Activated naive CD4-positive, alpha-beta T cell treated with anti-CD3 and anti-CD28 coated beads, Interleukin-2, amount 50 U/mL, for 24 hours (primary cell): ENCODE results near the gene MTUS2.

Experiments used
- H3K27ac Mint-ChIP-seq: one replicate; pipeline ENCODE4 v1.8.0; 2021; ENCODE audit warnings: mild to moderate bottlenecking, mixed read lengths
- H3K27me3 Mint-ChIP-seq: one replicate; pipeline ENCODE4 v1.8.0; 2021; ENCODE audit warnings: mixed read lengths
- H3K36me3 Mint-ChIP-seq: one replicate; pipeline ENCODE4 v1.8.0; 2021; ENCODE audit warnings: mixed read lengths
- H3K4me1 Mint-ChIP-seq: one replicate; pipeline ENCODE4 v1.8.0; 2021; ENCODE audit warnings: mixed read lengths
- H3K4me3 Mint-ChIP-seq: one replicate; pipeline ENCODE4 v1.8.0; 2021; ENCODE audit warnings: mild to moderate bottlenecking, mixed read lengths
- H3K9me3 Mint-ChIP-seq: one replicate; pipeline ENCODE4 v1.8.0; 2021; ENCODE audit warnings: mixed read lengths

The MTUS2 gene

GRCh38 chr13:28837111-28837510 is 17.0 kb downstream of the MTUS2 start:
- no peak overlapping the region for H3K4me3 Mint-ChIP-seq
- H3K4me1 Mint-ChIP-seq: no peaks in the 10 kb centered on the region
- H3K9me3 Mint-ChIP-seq: no peaks in the 10 kb centered on the region
- no peaks in the 10 kb centered on the region for H3K36me3 Mint-ChIP-seq
- peaks cover 9% of the 10 kb centered on the region for H3K27me3 Mint-ChIP-seq
- H3K27ac Mint-ChIP-seq: no peak overlapping the region

- Mint-ChIP-seq H3K4me3 (no peak overlapping the region), H3K4me1 (no peaks in the 10 kb centered on the region), H3K27ac (no peak overlapping the region), H3K36me3 (no peaks in the 10 kb centered on the region), H3K27me3 (peaks cover 10% of the 10 kb centered on the region), H3K9me3 (no peaks in the 10 kb centered on the region)
These were observed 23.5 kb downstream of the MTUS2 start for GRCh38 chr13:28843639-28844038.

GRCh38 chr13:28849441-28849840 is 29.3 kb downstream of the MTUS2 start:
- Mint-ChIP-seq H3K4me1 (no peaks in the 10 kb centered on the region), H3K27ac (no peak overlapping the region), H3K36me3 (no peaks in the 10 kb centered on the region), H3K27me3 (peaks cover 7% of the 10 kb centered on the region), H3K4me3 (no peak overlapping the region), H3K9me3 (no peaks in the 10 kb centered on the region)

GRCh38 chr13:28850226-28850625 is 30.1 kb downstream of the MTUS2 start:
- Mint-ChIP-seq H3K9me3 (no peaks in the 10 kb centered on the region), H3K4me1 (no peaks in the 10 kb centered on the region), H3K27ac (no peak overlapping the region), H3K27me3 (peaks cover 6% of the 10 kb centered on the region), H3K36me3 (no peaks in the 10 kb centered on the region), H3K4me3 (no peak overlapping the region)

- Mint-ChIP-seq H3K4me1 (no peaks in the 10 kb centered on the region), H3K4me3 (no peak overlapping the region), H3K27me3 (peaks cover 7% of the 10 kb centered on the region), H3K27ac (no peak overlapping the region), H3K36me3 (no peaks in the 10 kb centered on the region), H3K9me3 (no peaks in the 10 kb centered on the region)
These were observed 31.3 kb downstream of the MTUS2 start for GRCh38 chr13:28851422-28851821.

GRCh38 chr13:28854657-28855056 is 34.5 kb downstream of the MTUS2 start:
- Mint-ChIP-seq H3K27me3 (peaks cover 3% of the 10 kb centered on the region), H3K9me3 (no peaks in the 10 kb centered on the region), H3K4me3 (no peak overlapping the region)

GRCh38 chr13:28856287-28856686 is 36.1 kb downstream of the MTUS2 start:
- no peaks in the 10 kb centered on the region for H3K9me3 Mint-ChIP-seq
- H3K4me3 Mint-ChIP-seq: no peak overlapping the region
- H3K4me1 Mint-ChIP-seq: no peaks in the 10 kb centered on the region
- no peak overlapping the region for H3K27ac Mint-ChIP-seq
- no peaks in the 10 kb centered on the region for H3K36me3 Mint-ChIP-seq
- H3K27me3 Mint-ChIP-seq: peaks cover 3% of the 10 kb centered on the region

More at GRCh38 chr13:28854657-28855056, 34.5 kb downstream of the MTUS2 start:
- Mint-ChIP-seq H3K4me1 (no peaks in the 10 kb centered on the region), H3K27ac (no peak overlapping the region), H3K36me3 (no peaks in the 10 kb centered on the region)

GRCh38 chr13:28859069-28859468 is 38.9 kb downstream of the MTUS2 start:
- Mint-ChIP-seq H3K4me1 (no peaks in the 10 kb centered on the region), H3K36me3 (no peaks in the 10 kb centered on the region), H3K27me3 (peaks cover 4% of the 10 kb centered on the region), H3K4me3 (no peak overlapping the region), H3K27ac (no peak overlapping the region), H3K9me3 (no peaks in the 10 kb centered on the region)

- Mint-ChIP-seq H3K9me3 (no peaks in the 10 kb centered on the region), H3K36me3 (no peaks in the 10 kb centered on the region), H3K4me3 (no peak overlapping the region), H3K27ac (no peak overlapping the region), H3K4me1 (no peaks in the 10 kb centered on the region), H3K27me3 (peaks cover 4% of the 10 kb centered on the region)
These were observed 39.6 kb downstream of the MTUS2 start for GRCh38 chr13:28859717-28860116.

- no peaks in the 10 kb centered on the region for H3K4me1 Mint-ChIP-seq
- peaks cover 4% of the 10 kb centered on the region for H3K27me3 Mint-ChIP-seq
- H3K9me3 Mint-ChIP-seq: no peaks in the 10 kb centered on the region
- no peaks in the 10 kb centered on the region for H3K36me3 Mint-ChIP-seq
- H3K4me3 Mint-ChIP-seq: no peak overlapping the region
- H3K27ac Mint-ChIP-seq: no peak overlapping the region
These were observed 44.4 kb downstream of the MTUS2 start for GRCh38 chr13:28864544-28864943.

- Mint-ChIP-seq H3K4me1 (no peaks in the 10 kb centered on the region), H3K36me3 (no peaks in the 10 kb centered on the region), H3K9me3 (no peaks in the 10 kb centered on the region), H3K4me3 (no peak overlapping the region), H3K27ac (no peak overlapping the region), H3K27me3 (peaks cover 5% of the 10 kb centered on the region)
These were observed 45.1 kb downstream of the MTUS2 start for GRCh38 chr13:28865149-28865744.

- no peaks in the 10 kb centered on the region for H3K36me3 Mint-ChIP-seq
- H3K9me3 Mint-ChIP-seq: no peaks in the 10 kb centered on the region
These were observed 45.8 kb downstream of the MTUS2 start for GRCh38 chr13:28865951-28866350.

GRCh38 chr13:28866932-28867331 is 46.8 kb downstream of the MTUS2 start:
- Mint-ChIP-seq H3K4me3 (no peak overlapping the region), H3K36me3 (no peaks in the 10 kb centered on the region), H3K9me3 (peaks cover 8% of the 10 kb centered on the region), H3K27me3 (peaks cover 6% of the 10 kb centered on the region), H3K27ac (no peak overlapping the region), H3K4me1 (no peaks in the 10 kb centered on the region)

More at GRCh38 chr13:28865951-28866350, 45.8 kb downstream of the MTUS2 start:
- Mint-ChIP-seq H3K27ac (no peak overlapping the region), H3K27me3 (peaks cover 7% of the 10 kb centered on the region), H3K4me1 (no peaks in the 10 kb centered on the region), H3K4me3 (no peak overlapping the region)

GRCh38 chr13:28867564-28867963 is 47.4 kb downstream of the MTUS2 start:
- Mint-ChIP-seq H3K4me3 (no peak overlapping the region), H3K9me3 (peaks cover 14% of the 10 kb centered on the region), H3K4me1 (no peaks in the 10 kb centered on the region), H3K36me3 (no peaks in the 10 kb centered on the region), H3K27ac (no peak overlapping the region), H3K27me3 (peaks cover 6% of the 10 kb centered on the region)

GRCh38 chr13:28872427-28873176 is 52.5 kb downstream of the MTUS2 start:
- peaks cover 18% of the 10 kb centered on the region for H3K9me3 Mint-ChIP-seq
- H3K36me3 Mint-ChIP-seq: no peaks in the 10 kb centered on the region
- H3K4me3 Mint-ChIP-seq: no peak overlapping the region

GRCh38 chr13:28875846-28876615 is 55.9 kb downstream of the MTUS2 start:
- peaks cover 18% of the 10 kb centered on the region for H3K9me3 Mint-ChIP-seq
- no peaks in the 10 kb centered on the region for H3K4me1 Mint-ChIP-seq
- H3K36me3 Mint-ChIP-seq: no peaks in the 10 kb centered on the region
- no peaks in the 10 kb centered on the region for H3K27me3 Mint-ChIP-seq
- H3K27ac Mint-ChIP-seq: no peak overlapping the region
- no peak overlapping the region for H3K4me3 Mint-ChIP-seq

More at GRCh38 chr13:28872427-28873176, 52.5 kb downstream of the MTUS2 start:
- Mint-ChIP-seq H3K27ac (no peak overlapping the region), H3K27me3 (peaks cover 6% of the 10 kb centered on the region), H3K4me1 (no peaks in the 10 kb centered on the region)
